Measurements from ENCODE around the gene ZNF300.
"Not testable (repeated sequence)": the region's sequence is repeated elsewhere in the genome, so short reads cannot be mapped to it uniquely, and the experiment has no call there.

Gene ZNF300

GRCh38 chr5:150845185-150845859 lies 59.5 kb downstream of the ZNF300 start:
- DNase-seq: not testable (repeated sequence)
